ENCODE data around the gene ADAMTS6.
"Not testable (repeated sequence)": the region's sequence is repeated elsewhere in the genome, so short reads cannot be mapped to it uniquely, and the experiment has no call there.

ADAMTS6 gene

DNA sequence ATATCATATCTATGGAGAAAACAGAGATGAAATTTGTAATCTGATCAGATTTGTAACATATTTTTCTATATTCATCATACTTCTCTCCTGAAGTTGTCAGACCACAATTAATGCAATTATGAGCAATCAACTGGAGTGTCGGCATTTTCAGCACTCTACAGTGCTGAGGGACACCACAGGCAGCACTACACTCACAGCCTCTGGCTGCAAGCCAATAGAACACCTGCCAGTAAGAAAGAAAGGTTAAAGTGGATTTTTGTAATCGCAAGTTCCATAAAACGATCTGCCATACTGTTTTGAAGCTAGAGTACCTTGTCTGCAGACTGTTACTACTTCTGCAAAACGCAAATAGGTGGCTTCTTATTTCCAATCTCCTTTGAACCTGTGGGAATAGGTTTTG lies 147.6 kb downstream of the ADAMTS6 start:
- DNase-seq (ENCODE audit: extremely low read depth, low read depth): no peak
- TF ChIP-seq, protein P1, sequence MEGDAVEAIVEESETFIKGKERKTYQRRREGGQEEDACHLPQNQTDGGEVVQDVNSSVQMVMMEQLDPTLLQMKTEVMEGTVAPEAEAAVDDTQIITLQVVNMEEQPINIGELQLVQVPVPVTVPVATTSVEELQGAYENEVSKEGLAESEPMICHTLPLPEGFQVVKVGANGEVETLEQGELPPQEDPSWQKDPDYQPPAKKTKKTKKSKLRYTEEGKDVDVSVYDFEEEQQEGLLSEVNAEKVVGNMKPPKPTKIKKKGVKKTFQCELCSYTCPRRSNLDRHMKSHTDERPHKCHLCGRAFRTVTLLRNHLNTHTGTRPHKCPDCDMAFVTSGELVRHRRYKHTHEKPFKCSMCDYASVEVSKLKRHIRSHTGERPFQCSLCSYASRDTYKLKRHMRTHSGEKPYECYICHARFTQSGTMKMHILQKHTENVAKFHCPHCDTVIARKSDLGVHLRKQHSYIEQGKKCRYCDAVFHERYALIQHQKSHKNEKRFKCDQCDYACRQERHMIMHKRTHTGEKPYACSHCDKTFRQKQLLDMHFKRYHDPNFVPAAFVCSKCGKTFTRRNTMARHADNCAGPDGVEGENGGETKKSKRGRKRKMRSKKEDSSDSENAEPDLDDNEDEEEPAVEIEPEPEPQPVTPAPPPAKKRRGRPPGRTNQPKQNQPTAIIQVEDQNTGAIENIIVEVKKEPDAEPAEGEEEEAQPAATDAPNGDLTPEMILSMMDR (IDR thresholded peaks at IDR 0.05; ENCODE audit: low read depth, low read length): no peak

DNA sequence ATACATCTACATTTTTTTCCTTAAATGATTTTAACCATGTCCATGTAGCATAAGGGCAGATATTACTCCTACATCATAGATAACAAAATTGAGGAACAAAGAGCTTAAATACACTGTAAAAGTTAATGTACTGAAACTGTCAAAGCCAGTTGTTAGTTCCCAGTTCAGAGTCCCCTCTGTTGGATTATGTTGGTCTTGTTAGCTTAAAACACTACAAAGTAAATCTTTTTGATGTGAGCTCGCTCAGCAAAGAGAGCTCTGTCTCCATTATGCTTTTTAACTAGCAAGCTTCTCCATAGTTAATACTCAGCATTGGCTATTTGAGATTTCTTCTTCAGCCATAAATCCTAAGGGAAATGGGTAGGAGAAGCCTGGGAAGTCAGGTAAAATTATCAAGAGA lies 149.1 kb downstream of the ADAMTS6 start:
- DNase-seq (ENCODE audit: extremely low read depth, low read depth): no peak
- TF ChIP-seq, protein P1 (IDR thresholded peaks at IDR 0.05; ENCODE audit: low read depth, low read length): no peak

DNA sequence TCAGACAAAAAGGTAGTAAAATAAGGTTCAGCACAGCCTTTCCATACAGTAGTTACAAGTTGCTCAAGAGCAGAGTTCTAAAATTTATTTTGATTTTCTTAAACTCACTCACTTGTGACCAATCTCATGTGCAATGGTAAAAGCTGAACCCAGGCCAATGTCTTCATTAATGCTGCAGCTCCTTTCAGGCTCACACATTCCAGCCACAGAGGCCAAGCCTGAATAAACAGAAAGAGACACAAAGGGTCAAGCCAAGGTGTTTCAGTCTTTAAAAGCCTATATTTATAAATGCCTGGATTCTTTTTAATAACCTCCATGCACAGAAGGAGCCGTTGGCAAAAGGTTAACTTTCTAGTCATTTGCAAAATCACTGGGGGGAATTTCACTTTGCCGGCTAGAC lies 152.5 kb downstream of the ADAMTS6 start:
- TF ChIP-seq, protein P1 (IDR thresholded peaks at IDR 0.05; ENCODE audit: low read depth, low read length): no peak
- peak; percentile 23 for DNase-seq (ENCODE audit: extremely low read depth, low read depth)

DNA sequence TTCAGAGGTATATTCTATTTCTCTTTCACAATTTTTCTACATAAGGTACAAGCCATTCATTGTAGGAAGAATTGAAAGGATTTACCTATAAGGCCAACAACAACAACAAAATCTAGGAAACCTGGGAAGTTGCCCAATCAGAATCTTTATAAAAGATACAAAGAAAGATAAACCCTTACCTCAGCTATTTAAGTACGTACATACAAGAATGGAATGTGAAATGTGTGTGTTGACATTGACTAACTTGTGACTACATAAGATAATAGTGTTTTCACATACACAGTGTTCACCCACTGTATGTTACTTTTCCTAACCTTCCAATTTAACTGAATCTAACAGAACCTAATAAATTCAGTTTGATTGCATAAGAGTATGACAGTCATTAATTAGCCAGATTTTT lies 154.1 kb downstream of the ADAMTS6 start:
- TF ChIP-seq, protein P1 (IDR thresholded peaks at IDR 0.05; ENCODE audit: low read depth, low read length): no peak
- no peak for DNase-seq (ENCODE audit: extremely low read depth, low read depth)

DNA sequence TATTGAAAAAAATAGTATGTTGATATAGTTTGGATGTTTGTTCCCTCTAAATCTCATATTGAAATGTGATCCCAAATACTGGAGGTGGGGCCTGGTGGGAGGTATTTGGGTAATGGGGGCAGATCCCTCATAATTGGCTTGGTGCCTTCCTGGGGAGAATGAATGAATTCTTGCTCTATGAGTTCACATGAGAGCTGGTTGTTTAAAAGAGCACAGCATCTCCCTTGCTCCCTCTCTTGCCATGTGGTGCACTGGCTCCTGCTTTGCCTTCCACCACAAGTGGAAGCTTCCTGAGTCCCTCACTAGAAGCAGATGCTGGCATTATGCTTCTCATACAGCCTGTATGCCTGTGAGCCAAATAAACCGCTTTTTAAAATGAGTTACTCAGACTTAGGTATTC lies 154.8 kb downstream of the ADAMTS6 start:
- TF ChIP-seq, protein P1 (IDR thresholded peaks at IDR 0.05; ENCODE audit: low read depth, low read length): no peak
- no peak for DNase-seq (ENCODE audit: extremely low read depth, low read depth)

DNA sequence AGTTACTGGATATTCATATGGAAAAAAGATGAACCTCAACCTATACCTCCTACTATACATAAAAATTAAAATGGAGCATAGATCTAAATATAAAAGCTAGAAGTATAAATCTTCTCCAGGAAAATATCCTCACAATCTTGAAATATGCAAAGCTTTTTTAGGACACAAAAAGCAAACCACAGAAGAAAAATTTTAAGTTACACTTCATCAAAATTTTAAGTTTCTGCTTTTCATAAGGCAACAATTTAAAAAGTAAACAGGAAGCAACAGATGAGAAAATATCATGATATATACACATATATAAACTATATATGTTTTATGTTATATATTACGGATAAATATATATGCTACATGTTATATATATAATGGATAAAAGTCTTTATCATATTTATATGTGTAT lies 157.5 kb downstream of the ADAMTS6 start:
- DNase-seq (ENCODE audit: extremely low read depth, low read depth): no peak
- TF ChIP-seq, protein P1 (IDR thresholded peaks at IDR 0.05; ENCODE audit: low read depth, low read length): no peak

DNA sequence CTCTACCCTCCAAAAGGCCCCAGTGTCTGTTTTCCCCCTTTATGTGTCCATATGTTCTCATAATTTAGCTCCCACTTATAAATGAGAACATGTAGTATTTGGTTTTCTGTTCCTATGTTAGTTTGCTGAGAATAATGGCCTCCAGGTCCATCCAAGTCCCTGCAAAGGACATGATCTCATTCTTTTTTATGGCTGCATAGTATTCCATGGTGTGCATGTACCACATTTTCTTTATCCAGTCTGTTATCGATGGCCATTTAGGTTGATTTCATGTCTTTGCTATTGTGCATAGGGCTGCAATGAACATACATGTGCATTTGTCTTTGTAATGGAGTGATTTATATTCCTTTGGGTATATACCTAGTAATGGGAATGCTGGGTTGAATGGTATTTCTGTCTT lies 161.0 kb downstream of the ADAMTS6 start:
- not testable (repeated sequence) for DNase-seq (ENCODE audit: extremely low read depth, low read depth)

DNA sequence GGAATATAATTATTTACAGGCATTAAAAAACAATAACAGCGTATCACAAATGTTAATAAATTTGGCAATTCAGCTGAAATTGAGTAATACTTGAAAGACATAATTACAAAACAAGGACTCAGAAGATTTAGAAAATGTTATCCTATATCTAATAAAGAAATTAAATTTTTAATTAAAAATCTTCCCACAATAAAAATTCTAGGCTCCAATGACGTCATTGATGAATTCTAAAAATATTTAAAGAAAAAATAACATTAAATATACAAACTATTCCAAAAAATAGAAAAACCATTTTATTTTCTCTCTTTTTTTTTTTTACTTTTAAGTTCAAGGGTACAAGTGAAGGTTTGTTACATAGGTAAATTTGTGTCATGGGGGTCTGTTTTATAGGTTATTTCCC lies 161.5 kb downstream of the ADAMTS6 start:
- TF ChIP-seq, protein P1 (IDR thresholded peaks at IDR 0.05; ENCODE audit: low read depth, low read length): no peak
- no peak for DNase-seq (ENCODE audit: extremely low read depth, low read depth)

Measured in AG09319 (cell line).